HepG2 (cell line): ENCODE data around the gene C1orf159. TPM values are rescaled to one million over a fixed set of nuclear protein-coding genes. Genes with fewer than 3 reads are reported as not detected.
A peak's percentile ranks its signal among the peaks of the same experiment; 100 is the strongest.

Experiments
- ATAC-seq: fragments of 200-7000 bp; cut with Tn5 transposase; 3 replicates; pipeline ENCODE4 v1.9.1; 2020; ENCODE audit warnings: mild to moderate bottlenecking, moderate library complexity
- BruUV-seq: library from RNA; stranded (reverse); fragments of 400-500 nt; replicated peaks from 2 replicates; lab custom pipeline; 2021; lab: Mats Ljungman, UMichigan
- CTCF ChIA-PET: fragments of 300-600 bp; formaldehyde crosslinking; extraction: SDS; loops from one replicate; lab custom pipeline; 2021; ENCODE audit warnings: low total read pairs, inconsistent platforms, low intra/inter-chr PET ratio; lab: Yijun Ruan, JAX
- POLR2A ChIA-PET: fragments of 350-600 bp; sonication (Branson Sonifier 250); formaldehyde crosslinking; loops from one replicate; lab custom pipeline; 2020; ENCODE audit warnings: antibody characterized with exemption, inconsistent platforms; lab: Yijun Ruan, JAX
- DNase-seq: peaks from one replicate; pipeline ENCODE4 v3.0.0-alpha.2; 2015; ENCODE audit warnings: low spot score
- FAIRE-seq: peaks from 3 replicates; lab custom pipeline; 2011; peaks lifted over from hg19 to GRCh38; lab: Jason Lieb, UNC
- H2AFZ ChIP-seq: one replicate; pipeline ENCODE4 v1.6.1; 2011; ENCODE audit warnings: low read length, inconsistent platforms
- H3K27ac ChIP-seq: fragments of 300-600 bp; 3 replicates; pipeline ENCODE4 v1.8.0; 2011; ENCODE audit warnings: mixed run types, mild to moderate bottlenecking, mixed read lengths, low read length, inconsistent platforms; ENCODE audit not compliant: insufficient read depth; ENCODE audit errors: extremely low read length
- H3K27me3 ChIP-seq, 2 experiments: fragments of 200-600 bp in 1 of 2; 2 replicates in 1 of 2; 3 replicates in 1 of 2; pipeline versions ENCODE4 v1.6.0 to v1.8.0; 2011; ENCODE audit warnings: low read length in 2 of 2, mild to moderate bottlenecking in 2 of 2, moderate library complexity in 2 of 2, inconsistent platforms in 1 of 2; ENCODE audit not compliant: insufficient read depth in 2 of 2, control insufficient read depth in 1 of 2
- H3K36me3 ChIP-seq, 2 experiments: fragments of 200-600 bp in 1 of 2; replicated peaks in 1 of 2; 2 replicates in 1 of 2; 3 replicates in 1 of 2; pipeline versions ENCODE4 v1.5.1 to v1.8.0; 2011; ENCODE audit warnings: low read length in 2 of 2, inconsistent platforms in 1 of 2; ENCODE audit not compliant: insufficient read depth in 2 of 2, control insufficient read depth in 1 of 2
- H3K4me1 ChIP-seq: 2 replicates; pipeline ENCODE4 v1.5.1; 2012; ENCODE audit warnings: low read length, inconsistent platforms; ENCODE audit not compliant: insufficient read depth
- H3K4me2 ChIP-seq: 2 replicates; pipeline ENCODE4 v1.6.0; 2011; ENCODE audit warnings: low read depth, low read length, inconsistent platforms
- H3K4me3 ChIP-seq, 3 experiments: fragments of 200-600 bp in 1 of 3; sonication (generic), shearing (Covaris generic) in 1 of 3; replicated peaks in 1 of 3; 2 replicates each; pipeline ENCODE4 v1.5.1; 2011 to 2016; ENCODE audit warnings: low read length in 3 of 3, inconsistent platforms in 2 of 3, low read depth in 2 of 3, mild to moderate bottlenecking in 2 of 3, control low read depth in 1 of 3, mixed read lengths in 1 of 3; ENCODE audit not compliant: insufficient read depth in 1 of 3
- H3K79me2 ChIP-seq: one replicate; pipeline ENCODE4 v1.6.1; 2011; ENCODE audit warnings: low read length, inconsistent platforms; ENCODE audit not compliant: insufficient read depth
- H3K9ac ChIP-seq: 2 replicates; pipeline ENCODE4 v1.6.0; 2011; ENCODE audit warnings: mild to moderate bottlenecking, low read depth, low read length, inconsistent platforms; ENCODE audit not compliant: insufficient read depth
- H3K9me3 ChIP-seq: 2 replicates; pipeline ENCODE4 v1.5.1; 2012; ENCODE audit warnings: mild to moderate bottlenecking, low read length
- H4K20me1 ChIP-seq: 2 replicates; pipeline ENCODE4 v1.6.0; 2011; ENCODE audit warnings: inconsistent platforms, mild to moderate bottlenecking, low read length, moderate library complexity; ENCODE audit not compliant: insufficient read depth
- FOXA1 ChIP-seq, 2 experiments: fragments of 450-650 bp in 1 of 2; sonication (generic) in 1 of 2; formaldehyde crosslinking in 1 of 2; IDR thresholded peaks; 2 replicates each; pipeline versions ENCODE4 v1.4.0 to v1.6.1; 2016 to 2020; ENCODE audit warnings: missing genetic modification reagents in 1 of 2
- HNF4A ChIP-seq: sonication (generic); formaldehyde crosslinking; IDR thresholded peaks from 2 replicates; pipeline ENCODE4 v1.4.0; 2020; ENCODE audit warnings: missing genetic modification reagents
- PHF21A ChIP-seq: sonication (generic); formaldehyde crosslinking; IDR thresholded peaks from 2 replicates; pipeline ENCODE4 v1.5.0; 2020; ENCODE audit warnings: mild to moderate bottlenecking, missing genetic modification reagents
- RBAK ChIP-seq: sonication (generic); formaldehyde crosslinking; IDR thresholded peaks from 2 replicates; pipeline ENCODE4 v1.5.1; 2020; ENCODE audit warnings: mild to moderate bottlenecking, missing genetic modification reagents
- SPEN ChIP-seq: sonication (generic); formaldehyde crosslinking; IDR thresholded peaks from 2 replicates; pipeline ENCODE4 v1.5.1; 2020; ENCODE audit warnings: low read depth, mild to moderate bottlenecking, missing genetic modification reagents
- ZNF570 ChIP-seq: sonication (generic); formaldehyde crosslinking; IDR thresholded peaks from 2 replicates; pipeline ENCODE4 v1.4.0; 2020; ENCODE audit warnings: mild to moderate bottlenecking, missing genetic modification reagents, borderline replicate concordance
- WGBS: methylation state at CpG from one replicate; pipeline ENCODE4 v1.1.6; 2017; ENCODE audit warnings: low lambda C conversion rate; 5-methylcytosine and 5-hydroxymethylcytosine counted together
- in situ Hi-C: cut with HindIII; loops from 2 replicates; pipeline ENCODE4 v1.10.0; 2017; ENCODE audit warnings: low pct_unique_long_range_greater_than_20kb; ENCODE audit not compliant: extremely low pct_ligation_motif_present
- intact Hi-C: fragments of 100-400 bp; cut with micrococcal nuclease; formaldehyde crosslinking; loops from one replicate; pipeline ENCODE4 v1.10.0; 2022; ENCODE audit not compliant: unreplicated experiment
- polyA plus RNA-seq, 8 experiments: library from polyadenylated mRNA; depleted of rRNA in 3 of 8; stranded (reverse) in 7 of 8; unstranded in 1 of 8; fragments of >200 nt; fragmentation: Illumina TruSeq in 4 of 8; extraction: Trizol in 4 of 8; gene quantifications; 2 replicates each; pipeline versions ENCODE4 v1.2.1 to v1.2.3, GENCODE V29; 2011 to 2016; ENCODE audit warnings: low read depth in 4 of 8, missing spikeins in 1 of 8, mixed read lengths in 1 of 8; ENCODE audit not compliant: insufficient read depth in 1 of 8
- total RNA-seq, 5 experiments: library from RNA; depleted of rRNA; stranded (reverse); fragments of >200 nt; fragmentation: Illumina TruSeq; extraction: Trizol; gene quantifications; 2 replicates each; pipeline ENCODE4 v1.2.3, GENCODE V29; 2016; ENCODE audit warnings: low read depth in 1 of 5
- TF ChIP-seq, protein P1 (sequence below): sonication (generic); formaldehyde crosslinking; IDR thresholded peaks from 2 replicates; pipeline ENCODE4 v1.5.1; 2020; ENCODE audit warnings: missing genetic modification reagents, mild to moderate bottlenecking, borderline replicate concordance
- TF ChIP-seq, protein P2 (sequence below): sonication (generic); formaldehyde crosslinking; IDR thresholded peaks from 2 replicates; pipeline ENCODE4 v1.5.0; 2020; ENCODE audit warnings: mild to moderate bottlenecking, missing genetic modification reagents
- TF ChIP-seq, protein P3 (sequence below): sonication (generic); formaldehyde crosslinking; IDR thresholded peaks from 2 replicates; pipeline ENCODE4 v1.5.1; 2020; ENCODE audit warnings: mild to moderate bottlenecking, missing genetic modification reagents, moderate library complexity
- TF ChIP-seq, protein P4 (sequence below): sonication (generic); formaldehyde crosslinking; IDR thresholded peaks from 2 replicates; pipeline ENCODE4 v1.8.1; 2023; ENCODE audit warnings: missing genetic modification reagents, mild to moderate bottlenecking, borderline replicate concordance
- TF ChIP-seq, protein P5 (sequence below): sonication (generic); formaldehyde crosslinking; IDR thresholded peaks from 2 replicates; pipeline ENCODE4 v1.4.0; 2020; ENCODE audit warnings: missing genetic modification reagents

C1orf159 gene
- total and polyA plus RNA-seq, 2 of the 13 experiments (the other 11 are each of a cell fraction or from before 2014, with no cell fraction given): 3.8 to 6.7 TPM

- peaks cover 53 to 68% of the 10 kb centered on the region in 2 experiments; a peak in 4 of 5 replicates for H3K36me3 ChIP-seq
- H3K27ac ChIP-seq: no peak overlapping the region
- no CpG with 5 or more reads among the region's 19 CpGs for WGBS
- DNase-seq (no peak), ATAC-seq (no peak)
- POLR2A ChIA-PET: no interaction called here
- H3K9me3 ChIP-seq: no peaks in the 10 kb centered on the region
- CTCF ChIA-PET: no interaction called here
- TF ChIP-seq, protein P1, sequence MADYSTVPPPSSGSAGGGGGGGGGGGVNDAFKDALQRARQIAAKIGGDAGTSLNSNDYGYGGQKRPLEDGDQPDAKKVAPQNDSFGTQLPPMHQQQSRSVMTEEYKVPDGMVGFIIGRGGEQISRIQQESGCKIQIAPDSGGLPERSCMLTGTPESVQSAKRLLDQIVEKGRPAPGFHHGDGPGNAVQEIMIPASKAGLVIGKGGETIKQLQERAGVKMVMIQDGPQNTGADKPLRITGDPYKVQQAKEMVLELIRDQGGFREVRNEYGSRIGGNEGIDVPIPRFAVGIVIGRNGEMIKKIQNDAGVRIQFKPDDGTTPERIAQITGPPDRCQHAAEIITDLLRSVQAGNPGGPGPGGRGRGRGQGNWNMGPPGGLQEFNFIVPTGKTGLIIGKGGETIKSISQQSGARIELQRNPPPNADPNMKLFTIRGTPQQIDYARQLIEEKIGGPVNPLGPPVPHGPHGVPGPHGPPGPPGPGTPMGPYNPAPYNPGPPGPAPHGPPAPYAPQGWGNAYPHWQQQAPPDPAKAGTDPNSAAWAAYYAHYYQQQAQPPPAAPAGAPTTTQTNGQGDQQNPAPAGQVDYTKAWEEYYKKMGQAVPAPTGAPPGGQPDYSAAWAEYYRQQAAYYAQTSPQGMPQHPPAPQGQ (CRISPR knock-in tag): no peak
- TF ChIP-seq, protein P2, sequence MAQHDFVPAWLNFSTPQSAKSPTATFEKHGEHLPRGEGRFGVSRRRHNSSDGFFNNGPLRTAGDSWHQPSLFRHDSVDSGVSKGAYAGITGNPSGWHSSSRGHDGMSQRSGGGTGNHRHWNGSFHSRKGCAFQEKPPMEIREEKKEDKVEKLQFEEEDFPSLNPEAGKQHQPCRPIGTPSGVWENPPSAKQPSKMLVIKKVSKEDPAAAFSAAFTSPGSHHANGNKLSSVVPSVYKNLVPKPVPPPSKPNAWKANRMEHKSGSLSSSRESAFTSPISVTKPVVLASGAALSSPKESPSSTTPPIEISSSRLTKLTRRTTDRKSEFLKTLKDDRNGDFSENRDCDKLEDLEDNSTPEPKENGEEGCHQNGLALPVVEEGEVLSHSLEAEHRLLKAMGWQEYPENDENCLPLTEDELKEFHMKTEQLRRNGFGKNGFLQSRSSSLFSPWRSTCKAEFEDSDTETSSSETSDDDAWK (CRISPR knock-in tag): no peak
- TF ChIP-seq PHF21A (CRISPR knock-in tag) (no peak), RBAK (no peak), ZNF570 (CRISPR knock-in tag) (no peak), FOXA1 (IDR thresholded peaks at IDR 0.05) (no peak), FOXA1 (CRISPR knock-in tag; IDR thresholded peaks at IDR 0.05) (no peak), HNF4A (CRISPR knock-in tag) (peak; percentile 25; the same call in 1 of the 2 replicates), SPEN (no peak)
- TF ChIP-seq, protein P3, sequence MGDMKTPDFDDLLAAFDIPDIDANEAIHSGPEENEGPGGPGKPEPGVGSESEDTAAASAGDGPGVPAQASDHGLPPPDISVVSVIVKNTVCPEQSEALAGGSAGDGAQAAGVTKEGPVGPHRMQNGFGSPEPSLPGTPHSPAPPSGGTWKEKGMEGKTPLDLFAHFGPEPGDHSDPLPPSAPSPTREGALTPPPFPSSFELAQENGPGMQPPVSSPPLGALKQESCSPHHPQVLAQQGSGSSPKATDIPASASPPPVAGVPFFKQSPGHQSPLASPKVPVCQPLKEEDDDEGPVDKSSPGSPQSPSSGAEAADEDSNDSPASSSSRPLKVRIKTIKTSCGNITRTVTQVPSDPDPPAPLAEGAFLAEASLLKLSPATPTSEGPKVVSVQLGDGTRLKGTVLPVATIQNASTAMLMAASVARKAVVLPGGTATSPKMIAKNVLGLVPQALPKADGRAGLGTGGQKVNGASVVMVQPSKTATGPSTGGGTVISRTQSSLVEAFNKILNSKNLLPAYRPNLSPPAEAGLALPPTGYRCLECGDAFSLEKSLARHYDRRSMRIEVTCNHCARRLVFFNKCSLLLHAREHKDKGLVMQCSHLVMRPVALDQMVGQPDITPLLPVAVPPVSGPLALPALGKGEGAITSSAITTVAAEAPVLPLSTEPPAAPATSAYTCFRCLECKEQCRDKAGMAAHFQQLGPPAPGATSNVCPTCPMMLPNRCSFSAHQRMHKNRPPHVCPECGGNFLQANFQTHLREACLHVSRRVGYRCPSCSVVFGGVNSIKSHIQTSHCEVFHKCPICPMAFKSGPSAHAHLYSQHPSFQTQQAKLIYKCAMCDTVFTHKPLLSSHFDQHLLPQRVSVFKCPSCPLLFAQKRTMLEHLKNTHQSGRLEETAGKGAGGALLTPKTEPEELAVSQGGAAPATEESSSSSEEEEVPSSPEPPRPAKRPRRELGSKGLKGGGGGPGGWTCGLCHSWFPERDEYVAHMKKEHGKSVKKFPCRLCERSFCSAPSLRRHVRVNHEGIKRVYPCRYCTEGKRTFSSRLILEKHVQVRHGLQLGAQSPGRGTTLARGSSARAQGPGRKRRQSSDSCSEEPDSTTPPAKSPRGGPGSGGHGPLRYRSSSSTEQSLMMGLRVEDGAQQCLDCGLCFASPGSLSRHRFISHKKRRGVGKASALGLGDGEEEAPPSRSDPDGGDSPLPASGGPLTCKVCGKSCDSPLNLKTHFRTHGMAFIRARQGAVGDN (CRISPR knock-in tag): peak; percentile 20
- TF ChIP-seq, protein P4, sequence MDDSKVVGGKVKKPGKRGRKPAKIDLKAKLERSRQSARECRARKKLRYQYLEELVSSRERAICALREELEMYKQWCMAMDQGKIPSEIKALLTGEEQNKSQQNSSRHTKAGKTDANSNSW (CRISPR knock-in tag): no peak
- TF ChIP-seq, protein P5, sequence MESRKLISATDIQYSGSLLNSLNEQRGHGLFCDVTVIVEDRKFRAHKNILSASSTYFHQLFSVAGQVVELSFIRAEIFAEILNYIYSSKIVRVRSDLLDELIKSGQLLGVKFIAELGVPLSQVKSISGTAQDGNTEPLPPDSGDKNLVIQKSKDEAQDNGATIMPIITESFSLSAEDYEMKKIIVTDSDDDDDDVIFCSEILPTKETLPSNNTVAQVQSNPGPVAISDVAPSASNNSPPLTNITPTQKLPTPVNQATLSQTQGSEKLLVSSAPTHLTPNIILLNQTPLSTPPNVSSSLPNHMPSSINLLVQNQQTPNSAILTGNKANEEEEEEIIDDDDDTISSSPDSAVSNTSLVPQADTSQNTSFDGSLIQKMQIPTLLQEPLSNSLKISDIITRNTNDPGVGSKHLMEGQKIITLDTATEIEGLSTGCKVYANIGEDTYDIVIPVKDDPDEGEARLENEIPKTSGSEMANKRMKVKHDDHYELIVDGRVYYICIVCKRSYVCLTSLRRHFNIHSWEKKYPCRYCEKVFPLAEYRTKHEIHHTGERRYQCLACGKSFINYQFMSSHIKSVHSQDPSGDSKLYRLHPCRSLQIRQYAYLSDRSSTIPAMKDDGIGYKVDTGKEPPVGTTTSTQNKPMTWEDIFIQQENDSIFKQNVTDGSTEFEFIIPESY: peak; percentile 87
- TF ChIP-seq, all 625 proteins: peak for 3
- in situ Hi-C loops: no loop called here
- intact Hi-C loops: no loop called here
- no TSS peak for BruUV-seq
- Histone ChIP-seq H3K79me2 (no peaks in the 10 kb centered on the region), H3K4me1 (no peaks in the 10 kb centered on the region), H3K4me3 (no peak overlapping the region), H2AFZ (no peak overlapping the region), H3K27me3 (no peaks in the 10 kb centered on the region), H3K4me2 (no peak overlapping the region), H3K9ac (no peak overlapping the region), H4K20me1 (no peaks in the 10 kb centered on the region)
- no peak for FAIRE-seq
Observed at GRCh38 chr1:1047407-1047806, 68.5 kb downstream of the C1orf159 start.
